HFFc6 (cell line): ENCODE data around the gene PAFAH1B1. TPM values are rescaled to one million over a fixed set of nuclear protein-coding genes. Genes with fewer than 3 reads are reported as not detected.
A peak's percentile ranks its signal among the peaks of the same experiment; 100 is the strongest.
"Not testable (repeated sequence)": the region's sequence is repeated elsewhere in the genome, so short reads cannot be mapped to it uniquely, and the experiment has no call there.

Experiments
- DNase-seq: peaks from one replicate; pipeline ENCODE4 v3.0.0-alpha.2; 2018
- H3K27ac Mint-ChIP-seq: 2 replicates; pipeline ENCODE4 v1.8.0; 2020; ENCODE audit warnings: mild to moderate bottlenecking, mixed read lengths
- H3K27me3 Mint-ChIP-seq: 2 replicates; pipeline ENCODE4 v1.8.0; 2021; ENCODE audit warnings: mild to moderate bottlenecking, moderate library complexity, mixed read lengths; ENCODE audit not compliant: insufficient read depth
- H3K36me3 Mint-ChIP-seq: 2 replicates; pipeline ENCODE4 v1.8.0; 2021; ENCODE audit warnings: low read depth, mixed read lengths
- H3K4me1 Mint-ChIP-seq: 2 replicates; pipeline ENCODE4 v1.8.0; 2020; ENCODE audit warnings: low read depth, mixed read lengths
- H3K4me3 Mint-ChIP-seq: 2 replicates; pipeline ENCODE4 v1.8.0; 2020; ENCODE audit warnings: mild to moderate bottlenecking, moderate library complexity, mixed read lengths
- H3K9me3 Mint-ChIP-seq: 2 replicates; pipeline ENCODE4 v1.8.0; 2020; ENCODE audit warnings: mild to moderate bottlenecking, mixed read lengths
- CTCF ChIP-seq: fragments of 200-600 bp; sonication (generic); IDR thresholded peaks from 2 replicates; pipeline ENCODE4 v1.5.0; 2021; ENCODE audit warnings: antibody characterized with exemption, mild to moderate bottlenecking
- long read RNA-seq: library from polyadenylated mRNA; unstranded; transcript quantifications from one replicate; pipeline ENCODE4 v2.0.0, GENCODE V29; 2019
- total RNA-seq, 6 experiments: library from RNA; stranded (reverse); fragmentation: NEBNext Ultra II Directional; extraction: Animal tissue kit (Norgen Biotek cat#: 25700); gene quantifications; 2 replicates in 1 of 6; 3 replicates in 5 of 6; pipeline ENCODE4 v1.2.3, GENCODE V29; 2021

PAFAH1B1 gene
- total RNA-seq = 100 to 1,000 TPM; 159 to 186 (median 167) TPM
- long read RNA-seq, full-length matches to known transcripts = 19 of 56 reads
- long read RNA-seq, partial matches to known transcripts = 8 of 56 reads
- long read RNA-seq, other reads (novel, unspliced or antisense) = 29 of 56 reads

- H3K27me3 Mint-ChIP-seq = no peaks in the 10 kb centered on the region
- peaks cover 30% of the 10 kb centered on the region for H3K4me1 Mint-ChIP-seq
- peak within 1 kb of the TSS; percentile 94 for H3K27ac Mint-ChIP-seq
- no peaks in the 10 kb centered on the region for H3K9me3 Mint-ChIP-seq
- peak; percentile 87 for DNase-seq
- TF ChIP-seq CTCF = no peak; the same call in 1 of the 2 replicates
- peaks cover 12% of the 10 kb centered on the region for H3K36me3 Mint-ChIP-seq
- peak within 1 kb of the TSS; percentile 92 for H3K4me3 Mint-ChIP-seq
These were observed at the start of gene PAFAH1B1 for GRCh38 chr17:2592971-2593820. PAFAH1B1 (plus strand) TSS chr17:2593654; CDS start chr17:2638289, 44,635 bp downstream.

GRCh38 chr17:2545393-2545792 lies 48.1 kb upstream of the PAFAH1B1 start:
- no peaks in the 10 kb centered on the region for H3K9me3 Mint-ChIP-seq
- H3K4me1 Mint-ChIP-seq = peaks cover 13% of the 10 kb centered on the region
- no peak for TF ChIP-seq CTCF
- no peak overlapping the region for H3K4me3 Mint-ChIP-seq
- no peaks in the 10 kb centered on the region for H3K36me3 Mint-ChIP-seq
- no peak overlapping the region for H3K27ac Mint-ChIP-seq
- H3K27me3 Mint-ChIP-seq = peaks cover 16% of the 10 kb centered on the region
- DNase-seq = no peak

GRCh38 chr17:2547176-2547575 lies 46.3 kb upstream of the PAFAH1B1 start:
- H3K27me3 Mint-ChIP-seq = peaks cover 22% of the 10 kb centered on the region
- no peaks in the 10 kb centered on the region for H3K36me3 Mint-ChIP-seq
- H3K4me3 Mint-ChIP-seq = no peak overlapping the region
- peaks cover 13% of the 10 kb centered on the region for H3K4me1 Mint-ChIP-seq
- H3K9me3 Mint-ChIP-seq = no peaks in the 10 kb centered on the region
- H3K27ac Mint-ChIP-seq = no peak overlapping the region
- no peak for TF ChIP-seq CTCF
- peak; percentile 46 for DNase-seq

- not testable (repeated sequence) for DNase-seq, H3K27ac Mint-ChIP-seq
These were observed 45.4 kb upstream of the PAFAH1B1 start for GRCh38 chr17:2548026-2548425.

GRCh38 chr17:2549392-2550211 lies 43.9 kb upstream of the PAFAH1B1 start:
- peaks cover 22% of the 10 kb centered on the region for H3K27me3 Mint-ChIP-seq
- peaks cover 13% of the 10 kb centered on the region for H3K4me1 Mint-ChIP-seq
- no peaks in the 10 kb centered on the region for H3K36me3 Mint-ChIP-seq

More at GRCh38 chr17:2548026-2548425, 45.4 kb upstream of the PAFAH1B1 start:
- H3K4me3 Mint-ChIP-seq, H3K9me3 Mint-ChIP-seq, H3K36me3 Mint-ChIP-seq: not testable (repeated sequence)
- peaks cover 13% of the 10 kb centered on the region for H3K4me1 Mint-ChIP-seq
- peaks cover 22% of the 10 kb centered on the region for H3K27me3 Mint-ChIP-seq

More at GRCh38 chr17:2549392-2550211, 43.9 kb upstream of the PAFAH1B1 start:
- no peak overlapping the region for H3K27ac Mint-ChIP-seq
- no peak overlapping the region for H3K4me3 Mint-ChIP-seq
- no peak for TF ChIP-seq CTCF
- H3K9me3 Mint-ChIP-seq = no peaks in the 10 kb centered on the region
- DNase-seq = no peak
